GM21528 (cell line): Measurements from ENCODE around the gene STK32A.

ENCODE experiments used
- ATAC-seq: cut with Tn5 transposase; IDR thresholded peaks from one replicate; pipeline ENCODE4 v1.9.1; 2021; ENCODE audit warnings: mild to moderate bottlenecking, moderate library complexity; ENCODE audit not compliant: unreplicated experiment, low FRiP score

Gene STK32A

DNA sequence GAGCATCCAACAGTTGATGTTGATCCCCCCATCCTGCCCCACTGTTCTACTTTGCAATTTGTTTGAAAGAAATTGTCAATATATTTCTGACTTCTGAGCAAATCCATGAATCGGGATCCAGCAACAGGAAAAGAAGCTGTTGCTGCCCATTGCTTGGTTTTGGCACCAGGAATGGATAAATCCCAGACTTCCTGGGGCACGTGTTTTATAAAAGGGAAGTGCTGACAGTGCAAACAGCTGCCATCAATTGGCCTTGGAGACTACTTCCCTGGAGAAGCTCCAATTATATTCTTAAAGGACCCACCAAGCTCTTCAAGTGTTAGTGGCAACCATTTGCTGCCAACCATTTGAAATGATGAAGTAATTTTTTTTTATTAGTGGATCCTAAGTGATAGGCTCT is 13.7 kb downstream of the STK32A start:
- no peak for ATAC-seq

DNA sequence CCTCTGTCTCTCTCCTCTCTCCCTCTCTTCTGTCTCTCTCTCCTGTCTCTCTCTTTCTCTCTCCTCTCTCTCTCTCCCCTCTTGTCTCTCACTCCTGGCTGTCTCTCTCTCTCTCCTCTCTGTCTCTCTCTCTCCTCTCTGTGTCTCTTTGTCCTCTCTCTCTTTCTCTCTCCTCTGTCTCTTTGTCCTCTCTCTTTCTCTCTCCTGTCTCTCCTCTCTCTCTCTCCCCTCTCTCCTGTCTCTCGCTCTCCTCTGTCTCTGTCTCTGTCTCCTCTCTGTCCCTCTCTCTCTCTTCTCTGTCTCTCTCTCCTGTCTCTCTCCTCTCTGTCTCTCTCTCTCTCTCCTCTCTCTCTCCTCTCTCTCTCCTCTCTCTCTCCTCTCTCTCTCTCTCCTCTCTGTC is 25.0 kb downstream of the STK32A start:
- ATAC-seq: no peak

DNA sequence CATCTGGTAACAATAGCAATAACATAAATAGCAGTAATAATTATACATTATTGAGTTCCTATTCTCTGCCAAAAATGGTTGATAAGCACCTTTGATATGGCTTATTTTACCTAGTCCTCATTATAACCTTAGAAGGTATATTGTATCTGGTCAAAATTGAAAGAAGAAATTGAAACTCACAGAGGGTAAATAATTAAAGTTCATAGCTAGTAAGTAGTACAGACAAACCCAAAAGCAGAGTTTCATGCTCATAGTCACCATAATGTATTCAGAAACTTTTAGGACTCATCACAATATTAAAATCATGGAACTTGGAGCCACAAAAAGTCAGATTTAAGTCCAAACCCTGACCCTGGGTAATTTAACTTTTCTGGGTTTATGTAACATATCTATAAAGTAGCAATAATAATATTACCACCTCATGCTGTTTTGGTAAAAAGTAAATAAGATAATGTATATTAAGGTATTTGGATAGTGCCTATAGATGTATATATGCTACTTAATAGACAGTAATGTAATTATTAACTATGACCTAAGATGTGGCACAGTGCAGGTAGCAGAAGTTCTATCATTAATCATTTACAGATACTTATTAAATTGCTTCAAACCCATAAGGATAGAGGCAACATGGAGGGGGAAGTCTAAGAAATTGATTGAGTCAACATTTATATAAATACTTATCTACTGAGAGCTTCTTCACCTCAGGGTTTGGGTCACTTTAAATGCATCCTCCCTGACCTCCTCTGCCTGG is 32.4 kb downstream of the STK32A start:
- no peak for ATAC-seq

DNA sequence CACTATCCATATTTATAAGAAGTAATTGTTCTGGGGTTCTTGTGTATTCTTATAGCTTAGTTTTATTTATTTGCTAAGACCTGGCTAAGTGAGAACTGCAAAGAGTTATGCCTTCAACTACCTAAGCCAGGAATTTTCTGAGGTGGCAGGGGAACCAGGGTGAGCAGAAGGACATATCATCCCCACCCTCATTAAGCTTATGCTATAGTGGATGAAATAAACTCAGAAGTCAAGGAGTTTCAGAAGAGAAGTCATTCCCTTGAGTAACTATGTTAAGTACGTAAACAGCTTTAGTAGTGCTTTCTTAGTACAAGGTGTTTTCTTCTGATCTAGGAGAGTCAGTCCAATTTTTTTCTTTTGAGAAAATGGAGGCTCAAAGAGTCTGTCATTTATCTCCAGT is 41.7 kb downstream of the STK32A start:
- no peak for ATAC-seq

DNA sequence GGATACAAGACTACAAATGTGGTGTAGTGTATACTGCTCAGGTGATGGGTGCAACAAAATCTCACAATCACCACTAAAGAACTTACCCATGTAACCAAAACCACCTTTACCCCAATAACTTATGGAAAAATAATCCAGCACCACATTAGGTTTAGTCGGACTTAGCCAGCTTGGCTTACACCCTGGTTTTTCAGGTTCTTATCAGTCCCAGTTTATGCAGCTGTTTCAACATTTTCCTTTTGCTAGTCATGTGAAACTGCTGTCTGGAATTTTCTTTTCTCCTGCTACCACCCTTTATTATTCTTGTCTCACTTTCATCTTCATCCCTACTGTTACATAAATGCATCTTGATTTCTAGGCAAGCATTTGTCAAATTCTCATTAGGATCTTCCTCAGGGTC is 51.5 kb downstream of the STK32A start:
- no peak for ATAC-seq

DNA sequence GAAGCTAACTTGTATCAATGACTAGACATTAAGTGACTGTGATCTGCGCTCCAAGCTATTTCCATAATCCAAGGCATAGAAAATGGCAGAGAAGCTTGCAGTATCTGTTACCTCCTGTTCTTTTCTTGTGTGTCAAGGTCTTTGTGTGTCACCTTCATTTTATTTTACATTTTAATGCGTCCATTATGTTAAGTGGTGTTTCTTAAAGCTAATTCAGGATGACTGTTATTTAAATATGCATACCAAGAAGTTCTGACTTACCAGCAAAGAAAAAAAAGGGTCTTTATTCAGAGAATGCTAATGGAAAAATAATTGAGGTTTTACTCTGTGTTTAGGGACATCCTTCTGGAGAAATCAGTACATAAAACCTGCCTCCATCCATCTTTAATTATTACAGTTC is 52.3 kb downstream of the STK32A start:
- ATAC-seq: no peak

DNA sequence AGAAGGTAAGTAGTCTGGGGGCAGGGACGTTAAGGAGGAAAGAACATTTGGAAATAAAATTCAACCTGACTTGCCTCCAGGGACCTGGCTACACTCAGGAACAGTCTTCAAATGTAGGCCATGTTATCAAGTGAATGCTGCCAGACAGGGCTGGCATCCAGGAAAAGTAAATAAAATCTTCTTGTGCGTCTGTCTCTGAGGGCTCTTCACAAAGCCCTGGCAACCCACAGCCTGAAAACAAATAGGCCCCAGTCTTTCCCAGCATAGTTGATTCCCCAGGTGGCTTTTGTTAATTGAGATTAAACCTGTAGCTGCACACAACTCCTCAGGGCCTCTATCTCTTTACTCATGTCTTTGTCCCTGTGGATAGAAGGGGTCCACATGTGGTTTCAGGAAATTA is 55.4 kb downstream of the STK32A start:
- no peak for ATAC-seq

DNA sequence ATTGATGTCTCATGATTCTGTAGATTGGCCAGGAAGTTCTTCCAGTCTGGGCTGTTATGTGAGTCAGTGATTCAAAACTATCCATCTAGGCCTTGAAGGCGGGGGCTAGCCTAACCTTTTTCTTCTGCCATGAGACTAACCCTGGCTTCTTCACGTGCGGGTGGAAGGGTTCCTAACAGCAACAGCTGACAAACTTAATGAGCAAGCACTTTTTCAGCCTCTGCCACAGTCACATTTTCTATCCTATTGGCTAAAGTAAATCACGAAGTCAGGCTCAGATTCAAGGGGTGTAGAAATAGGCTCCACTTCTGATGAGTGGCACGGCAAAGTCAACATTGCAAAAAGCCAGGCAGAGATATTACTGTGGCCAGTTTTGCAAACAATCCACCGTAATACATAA is 68.4 kb downstream of the STK32A start:
- ATAC-seq: no peak

DNA sequence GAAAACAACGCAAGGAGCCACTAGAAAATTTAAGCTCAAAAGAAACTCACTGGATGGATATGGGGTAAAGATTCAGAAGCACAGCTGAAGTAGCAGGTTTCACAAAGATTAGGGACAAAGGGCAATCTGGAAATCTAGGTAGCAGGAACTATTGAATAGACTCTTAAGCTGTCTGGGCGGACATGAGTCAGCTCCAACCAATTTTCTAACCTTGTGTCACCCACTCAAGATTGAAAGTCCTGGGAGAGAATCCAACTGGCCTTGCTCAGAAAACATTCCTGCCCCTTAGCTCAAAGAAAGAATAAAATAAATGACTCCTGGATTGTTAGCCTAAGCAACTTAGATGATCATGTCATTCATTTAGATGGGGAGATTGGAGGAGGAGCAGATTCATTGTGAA is 69.2 kb downstream of the STK32A start:
- ATAC-seq: no peak

DNA sequence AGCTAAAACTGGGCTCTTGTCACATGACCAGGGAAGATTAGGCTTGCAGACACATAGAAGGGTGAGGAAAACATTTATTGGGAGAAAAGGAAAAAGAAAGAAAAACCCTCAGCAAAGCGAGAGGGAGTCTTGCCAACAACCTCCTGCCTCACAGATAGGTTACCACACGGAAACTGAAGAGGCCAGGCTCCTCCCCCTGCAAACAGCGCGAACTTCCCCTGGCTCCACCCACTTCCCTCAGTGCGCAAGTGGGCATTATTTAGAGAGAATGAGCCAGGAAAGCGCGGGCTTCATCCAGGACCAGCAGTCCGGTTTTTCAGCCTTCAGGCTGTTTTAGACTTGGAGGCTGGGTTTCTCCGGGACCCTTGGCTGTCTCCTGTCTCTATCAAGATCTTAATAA is 70.3 kb downstream of the STK32A start:
- no peak for ATAC-seq

DNA sequence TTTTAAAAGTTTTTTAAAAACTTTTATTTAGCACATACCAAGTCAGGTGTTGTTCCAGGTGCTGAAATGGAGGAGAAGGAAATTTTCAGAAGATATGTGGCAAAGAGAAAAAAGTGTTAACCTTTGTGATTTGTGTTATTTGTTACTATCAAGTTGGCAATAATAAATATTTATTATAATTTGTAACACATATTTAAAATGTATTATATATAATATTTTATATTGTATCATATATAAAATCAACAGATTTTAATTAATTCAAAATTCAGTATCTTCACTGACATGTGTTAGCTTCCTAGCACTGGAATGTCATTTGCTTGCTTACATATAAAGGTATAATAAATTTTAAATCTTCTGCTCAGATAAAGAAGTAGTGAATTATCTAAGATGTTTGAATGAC is 71.5 kb downstream of the STK32A start:
- no peak for ATAC-seq

DNA sequence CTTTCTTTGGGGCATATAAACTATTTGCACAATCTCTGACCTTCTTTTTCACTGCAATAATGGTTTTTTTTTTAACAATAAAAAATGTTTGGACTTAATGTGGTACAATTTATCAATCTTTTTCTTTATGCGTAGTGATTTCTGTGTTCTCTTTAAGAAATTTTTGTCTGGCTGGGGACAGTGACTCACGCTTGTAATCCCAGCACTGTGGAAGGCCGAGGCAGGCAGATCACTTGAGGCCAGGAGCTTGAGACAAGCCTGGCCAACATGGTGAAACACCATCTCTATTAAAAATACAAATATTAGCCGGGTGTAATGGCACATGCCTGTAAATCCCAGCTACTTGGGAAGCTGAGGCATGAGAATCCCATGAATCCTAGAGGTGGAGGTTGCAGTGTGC is 72.3 kb downstream of the STK32A start:
- no peak for ATAC-seq

DNA sequence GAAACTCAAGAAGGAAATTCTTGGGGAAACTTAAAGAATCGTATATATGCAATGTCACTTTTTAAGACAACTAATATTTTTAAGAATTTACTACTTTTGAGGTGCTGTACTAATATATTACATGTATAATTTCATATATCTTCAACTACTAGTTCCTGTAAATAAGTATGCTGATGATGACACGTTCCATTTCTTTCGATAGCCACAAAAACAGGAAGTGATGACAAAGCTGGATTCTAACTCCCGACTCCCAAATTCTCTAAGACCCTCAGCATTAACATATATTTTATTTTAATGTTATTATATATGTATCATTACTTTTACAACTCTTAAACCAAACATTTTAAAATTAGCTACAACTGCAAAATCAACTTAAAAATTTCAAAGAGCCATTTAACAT is 74.8 kb downstream of the STK32A start:
- ATAC-seq: no peak

DNA sequence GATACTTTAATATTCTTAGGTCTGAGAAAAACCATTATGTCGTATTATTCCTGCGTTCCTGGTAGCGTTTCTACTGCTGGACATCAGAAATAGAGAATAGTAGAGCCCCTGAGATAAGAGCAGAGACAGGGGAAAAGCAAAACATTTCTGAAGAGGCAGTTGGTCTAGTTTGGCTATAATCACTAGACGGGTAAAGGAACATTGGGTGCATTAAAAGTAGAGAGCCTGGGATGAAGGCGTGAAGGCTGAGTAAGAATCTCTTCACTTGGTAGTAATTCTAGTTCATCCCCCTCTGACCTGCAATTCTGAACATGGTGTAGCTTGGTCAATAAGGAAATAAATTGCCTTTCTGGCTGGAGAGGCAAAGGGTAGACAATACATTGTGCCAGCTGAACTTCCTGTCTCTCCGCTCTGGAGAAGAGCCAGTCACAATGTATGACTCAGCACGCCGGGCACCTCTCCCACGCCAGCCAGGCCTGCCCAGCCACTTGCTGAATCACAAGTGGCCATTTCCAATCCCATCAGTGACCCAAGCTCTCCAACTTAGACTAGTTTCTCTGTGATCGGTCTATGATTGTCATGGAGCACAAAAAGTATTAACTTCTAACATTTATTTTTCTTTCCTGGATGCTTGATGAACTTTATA is 75.4 kb downstream of the STK32A start:
- no peak for ATAC-seq

DNA sequence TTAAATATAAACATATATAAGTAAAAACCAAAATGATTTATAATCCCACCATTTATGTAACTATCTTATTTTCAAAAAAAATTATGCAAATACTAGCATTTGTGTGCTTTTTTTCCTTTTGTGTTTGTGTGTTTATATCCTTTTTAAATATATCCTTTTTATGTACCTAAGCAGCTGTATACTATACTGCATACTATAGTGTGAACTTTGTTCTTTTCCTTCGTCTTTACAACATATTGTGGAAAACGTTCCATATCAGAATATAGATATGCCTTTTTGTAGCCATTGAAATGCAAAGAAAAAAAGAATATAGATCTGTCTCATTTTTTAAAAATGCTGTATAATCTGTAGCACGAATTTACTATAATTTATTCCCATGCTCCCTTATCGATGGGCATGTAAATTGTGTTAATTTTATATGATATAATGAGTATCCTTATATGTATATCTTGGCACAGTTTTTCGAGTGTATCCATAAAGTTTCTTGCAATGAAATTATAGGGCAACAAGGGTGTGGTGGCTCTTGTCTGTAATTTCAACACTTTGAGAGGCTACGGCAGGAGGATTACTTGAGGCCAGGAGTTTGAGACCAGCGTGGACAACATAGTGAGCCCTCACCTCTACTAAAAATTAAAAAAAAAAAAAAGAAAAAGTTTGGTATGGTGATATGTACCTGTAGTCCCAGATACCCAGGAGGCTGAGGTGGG is 83.3 kb downstream of the STK32A start:
- ATAC-seq: no peak

DNA sequence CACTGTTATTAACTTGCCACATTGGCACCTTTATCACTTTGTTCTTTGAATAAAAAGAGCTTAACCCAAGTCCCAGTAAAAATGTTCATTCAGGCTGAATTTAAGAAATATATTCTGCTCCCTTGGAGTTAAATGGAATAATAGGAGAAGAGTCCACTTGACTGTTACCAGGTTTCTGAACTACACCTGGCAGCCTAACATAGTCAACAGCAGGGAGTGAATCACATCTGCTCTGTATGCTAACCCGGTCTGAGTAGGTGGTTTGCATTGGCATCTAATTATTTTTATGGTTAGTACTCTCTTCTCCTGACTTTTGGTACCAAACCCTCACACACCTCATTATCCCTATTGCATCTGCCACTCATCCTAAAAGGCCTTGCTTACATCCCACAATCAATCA is 86.7 kb downstream of the STK32A start:
- no peak for ATAC-seq

DNA sequence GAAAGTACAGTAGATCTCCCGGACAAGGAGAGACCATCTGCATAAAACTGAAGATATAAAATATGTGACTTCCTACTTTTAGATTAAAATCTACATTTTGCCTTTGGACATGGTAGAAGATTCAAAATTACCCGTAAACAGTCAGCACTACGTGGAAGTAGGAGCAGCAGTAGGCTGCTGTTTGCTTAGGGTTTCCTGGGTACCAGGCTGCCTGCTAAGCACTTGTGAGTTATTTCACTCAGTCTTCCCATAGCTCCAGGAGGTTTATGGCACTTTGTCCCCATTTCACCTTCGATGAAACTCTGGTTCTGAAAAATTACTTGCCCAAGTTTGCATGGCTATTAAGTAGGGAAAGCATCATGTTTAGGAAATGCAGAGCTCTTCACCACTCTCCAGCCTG is 92.6 kb downstream of the STK32A start:
- ATAC-seq: no peak

DNA sequence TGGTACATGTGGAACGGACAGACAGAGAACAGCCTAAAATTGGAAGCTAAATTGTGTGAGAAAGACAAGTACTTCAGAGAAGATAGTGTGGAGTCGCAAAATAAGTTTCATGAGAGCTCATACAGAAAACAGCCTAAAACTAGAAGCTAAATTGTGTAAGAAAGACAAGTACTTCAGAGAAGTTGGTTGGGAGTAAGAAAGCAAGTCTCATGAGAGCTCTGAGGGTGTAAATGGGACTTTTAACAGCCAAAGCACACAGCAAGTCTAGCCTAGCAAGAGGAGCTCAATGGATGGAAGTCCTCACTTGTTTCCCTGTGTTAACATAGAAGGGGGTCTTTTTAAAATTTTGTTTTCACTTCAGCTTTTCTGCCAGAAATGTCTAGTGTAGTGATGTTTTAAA is 93.1 kb downstream of the STK32A start:
- no peak for ATAC-seq

DNA sequence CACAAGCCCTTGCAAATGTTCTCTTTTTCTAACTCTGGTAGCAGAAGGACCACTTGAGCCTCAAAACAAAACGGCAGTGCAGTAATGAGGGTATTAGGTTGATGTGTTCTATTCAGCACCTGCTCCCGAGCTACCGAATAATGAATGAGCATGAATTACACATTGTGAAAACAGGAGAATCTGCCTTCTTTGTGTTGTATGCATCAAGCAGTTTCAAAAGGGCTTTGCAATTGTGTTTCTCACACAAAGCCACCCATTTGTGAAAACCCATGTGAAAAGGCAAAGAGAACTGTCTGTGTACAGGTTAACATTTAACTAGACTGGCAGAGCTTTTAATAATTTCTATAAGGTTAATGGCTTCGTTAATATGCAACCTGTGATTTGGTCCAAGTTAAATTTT is 97.8 kb downstream of the STK32A start:
- ATAC-seq: no peak

DNA sequence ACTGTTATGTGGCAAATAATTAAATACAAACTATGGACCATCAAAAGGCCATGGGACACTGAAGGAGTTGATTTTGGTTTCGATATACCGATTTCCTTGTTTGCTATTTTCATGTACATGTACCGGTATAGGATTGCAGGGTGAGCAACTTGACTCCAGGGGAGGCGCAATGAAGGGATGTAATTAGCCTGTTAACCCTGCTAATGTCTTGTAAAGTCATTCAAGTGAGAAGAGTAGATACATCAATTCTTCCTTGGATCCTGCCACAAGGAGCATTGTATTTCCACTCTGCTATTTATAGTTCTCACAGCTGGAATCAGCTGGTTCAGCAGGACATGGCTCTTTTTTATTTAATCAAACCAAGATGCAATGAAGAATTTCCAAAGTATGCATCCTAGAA is 102.0 kb downstream of the STK32A start:
- ATAC-seq: no peak

DNA sequence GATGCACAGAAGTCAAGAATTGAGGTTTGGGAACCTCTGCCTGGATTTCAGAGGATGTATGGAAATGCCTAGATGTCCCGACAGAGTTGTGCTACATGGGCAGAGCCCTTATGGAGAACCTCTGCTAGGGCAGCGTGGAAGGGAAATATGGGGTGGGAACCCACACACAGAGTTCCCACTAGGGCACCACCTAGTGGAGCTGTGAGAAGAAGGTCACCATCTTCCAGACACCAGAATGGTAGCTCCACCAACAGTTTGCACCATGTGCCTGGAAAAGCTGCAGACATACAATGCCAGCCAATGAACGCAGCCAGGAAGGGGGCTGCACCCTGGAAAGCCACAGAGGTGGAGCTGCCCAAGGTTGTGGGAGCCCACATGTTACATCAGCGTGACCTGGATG is 104.5 kb downstream of the STK32A start:
- ATAC-seq: no peak

DNA sequence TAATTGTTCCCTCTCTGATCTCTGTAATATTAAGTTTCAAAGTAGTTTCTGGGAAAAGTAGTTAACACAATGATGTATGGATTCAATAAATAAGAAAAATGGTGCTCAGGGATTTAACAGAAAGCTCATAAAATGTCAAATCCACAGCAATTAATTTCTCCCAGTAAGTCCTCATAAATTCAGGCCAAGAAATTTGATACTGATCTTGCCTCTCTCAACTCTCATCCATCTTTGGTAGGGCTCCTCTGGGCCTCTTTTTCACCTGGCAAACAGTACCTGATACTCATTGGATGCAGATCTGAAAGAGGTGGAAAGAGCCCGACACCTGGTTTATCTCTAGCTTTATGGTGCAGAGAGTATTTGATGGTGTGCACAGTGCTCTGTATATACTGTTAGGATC is 106.1 kb downstream of the STK32A start:
- ATAC-seq: no peak
